SU-DHL-6 (cell line): ENCODE results near the gene CAMKK1.

Experiments used
- CTCF ChIP-seq: fragments of 200-600 bp; sonication (generic); IDR thresholded peaks from one replicate; pipeline ENCODE4 v1.5.1; 2017; ENCODE audit warnings: antibody characterized with exemption, mild to moderate bottlenecking, low read length, moderate library complexity; ENCODE audit not compliant: insufficient read depth, poor library complexity, severe bottlenecking
- EZH2phosphoT487 ChIP-seq: fragments of 200-600 bp; sonication (generic), shearing (Covaris generic); conservative IDR thresholded peaks from 2 replicates; pipeline ENCODE4 v1.6.1; 2018; ENCODE audit warnings: mild to moderate bottlenecking, antibody characterized with exemption, low read length, moderate library complexity, mixed read lengths

GRCh38 chr17:3885970-3886369 lies 6.9 kb downstream of the CAMKK1 start:
- no peak for TF ChIP-seq CTCF
- TF ChIP-seq EZH2phosphoT487, result no peak
